Transverse colon (tissue), 4 donors: ENCODE data around the gene LRRC8D. TPM values are rescaled to one million over a fixed set of nuclear protein-coding genes. Genes with fewer than 3 reads are reported as not detected.

ENCODE experiments used
- DNase-seq: peaks from one replicate; pipeline ENCODE4 v3.0.0-alpha.2; 2019
- H3K27ac ChIP-seq, 4 donors: fragments of 200-600 bp; sonication (generic); 2 replicates each; pipeline ENCODE4 v1.5.1; 2016 to 2018; ENCODE audit warnings: inconsistent platforms in 4 of 4
- H3K27me3 ChIP-seq: fragments of 200-600 bp; sonication (generic); 2 replicates; pipeline ENCODE4 v1.5.1; 2017; ENCODE audit warnings: inconsistent platforms
- H3K36me3 ChIP-seq, 4 donors: fragments of 200-600 bp; sonication (generic); 2 replicates each; pipeline ENCODE4 v1.5.1; 2017 to 2019; ENCODE audit warnings: inconsistent platforms in 4 of 4
- H3K4me1 ChIP-seq, 4 donors: fragments of 200-600 bp; sonication (generic); 2 replicates each; pipeline ENCODE4 v1.5.1; 2017 to 2020; ENCODE audit warnings: inconsistent platforms in 4 of 4
- H3K4me3 ChIP-seq, 4 donors: fragments of 200-600 bp; sonication (generic); 1 replicate in 1 of 4; 2 replicates in 3 of 4; pipeline versions ENCODE4 v1.5.1 to v1.6.1; 2017 to 2019; ENCODE audit warnings: inconsistent platforms in 4 of 4
- H3K9me3 ChIP-seq, 2 donors: fragments of 200-600 bp; sonication (generic); 2 replicates each; pipeline ENCODE4 v1.5.1; 2017 to 2019; ENCODE audit warnings: inconsistent platforms in 2 of 2
- CTCF ChIP-seq, 5 experiments: fragments of 200-600 bp in 3 of 5; fragments of 450-650 bp in 2 of 5; sonication (generic) in 3 of 5; IDR thresholded peaks; 1 replicate in 2 of 5; 2 replicates in 3 of 5; pipeline ENCODE4 v1.5.1; 2016 to 2017; ENCODE audit warnings: antibody characterized with exemption in 5 of 5, inconsistent platforms in 3 of 5, mild to moderate bottlenecking in 2 of 5, moderate library complexity in 1 of 5
- EP300 ChIP-seq: sonication (generic); formaldehyde crosslinking; IDR thresholded peaks from one replicate; pipeline ENCODE4 v1.6.1; 2017; ENCODE audit warnings: antibody characterized with exemption, low read depth
- POLR2A ChIP-seq: fragments of 450-650 bp; IDR thresholded peaks from one replicate; pipeline ENCODE4 v1.6.1; 2016; ENCODE audit warnings: antibody characterized with exemption, mild to moderate bottlenecking, moderate library complexity
- POLR2AphosphoS5 ChIP-seq, 3 donors: sonication (generic); formaldehyde crosslinking; IDR thresholded peaks; one replicate each; pipeline ENCODE4 v1.6.1; 2016; ENCODE audit warnings: antibody characterized with exemption in 3 of 3
- WGBS, 2 donors: methylation state at CpG; one replicate each; pipeline ENCODE4 v1.1.5; 2018; ENCODE audit warnings: low coverage in 1 of 2; 5-methylcytosine and 5-hydroxymethylcytosine counted together
- in situ Hi-C, 4 donors: fragments of 200-750 bp; cut with MboI; loops; one replicate each; pipeline versions ENCODE4 v1.15.0 to v1.15.1; 2017; ENCODE audit warnings: low sequenced_read_pairs in 3 of 4, low pct_ligation_motif_present in 1 of 4, low pct_unique_long_range_greater_than_20kb in 1 of 4
- intact Hi-C: fragments of 100-400 bp; cut with DNase I; formaldehyde crosslinking; loops from one replicate; pipeline ENCODE4 v1.15.1; 2023; ENCODE audit warnings: low total_unique reads
- total RNA-seq, 4 donors: library from RNA; depleted of rRNA; stranded (reverse); fragments of >200 nt; gene quantifications; one replicate each; pipeline ENCODE4 v1.1.0, GENCODE V29; 2016

LRRC8D gene
- total RNA-seq, 4 donors from 2014 or later = 8.2 to 81.5 (median 52.4) TPM

GRCh38 chr1:89958851-89959654 is 138.2 kb downstream of the LRRC8D start:
- H3K27me3 ChIP-seq = no peaks in the 10 kb centered on the region
- H3K9me3 ChIP-seq = no peaks in the 10 kb centered on the region
- no peak overlapping the region for H3K27ac ChIP-seq
- H3K4me3 ChIP-seq = no peak overlapping the region
- DNase-seq = no peak
- in situ Hi-C loops (no loop called here), intact Hi-C loops (no loop called here)
- H3K36me3 ChIP-seq = no peaks in the 10 kb centered on the region
- 83 to 90% methylated on average over 5 to 7 of the region's 7 CpGs for WGBS, 2 donors
- peaks cover 0 to 13% (median 0%) of the 10 kb centered on the region in 4 donors for H3K4me1 ChIP-seq
- no peak for TF ChIP-seq CTCF (IDR thresholded peaks at IDR 0.05)
- no peak for TF ChIP-seq EP300
- TF ChIP-seq POLR2AphosphoS5 (IDR thresholded peaks at IDR 0.05) = no peak
- TF ChIP-seq POLR2A = no peak

GRCh38 chr1:89959719-89960118 is 138.9 kb downstream of the LRRC8D start:
- no peak for TF ChIP-seq EP300
- TF ChIP-seq CTCF (IDR thresholded peaks at IDR 0.05) = no peak
- TF ChIP-seq POLR2AphosphoS5 (IDR thresholded peaks at IDR 0.05) = no peak
- TF ChIP-seq POLR2A = no peak
- DNase-seq = no peak
- Histone ChIP-seq H3K27me3 (no peaks in the 10 kb centered on the region), H3K9me3 (no peaks in the 10 kb centered on the region), H3K4me1 (peaks cover 0 to 11% (median 0%) of the 10 kb centered on the region in 4 donors), H3K27ac (no peak overlapping the region), H3K36me3 (no peaks in the 10 kb centered on the region), H3K4me3 (no peak overlapping the region)
- intact Hi-C loops = no loop called here
- in situ Hi-C loops = no loop called here
- WGBS, 2 donors = 90 to 95% methylated on average over 2 of the region's 2 CpGs

- H3K36me3 ChIP-seq = no peaks in the 10 kb centered on the region
- no peak overlapping the region for H3K4me3 ChIP-seq
- WGBS, 2 donors = 28 to 44% methylated on average over 5 to 6 of the region's 6 CpGs
- H3K27me3 ChIP-seq = no peaks in the 10 kb centered on the region
- DNase-seq = no peak
- in situ Hi-C loops = no loop called here
- TF ChIP-seq POLR2A (no peak), POLR2AphosphoS5 (IDR thresholded peaks at IDR 0.05) (peak; percentile 43 to 77 (median 60)), EP300 (peak; percentile 34), CTCF (IDR thresholded peaks at IDR 0.05) (no peak)
- H3K4me1 ChIP-seq = peaks cover 0 to 6% (median 0%) of the 10 kb centered on the region in 4 donors
- intact Hi-C loops = no loop called here
- no peaks in the 10 kb centered on the region for H3K9me3 ChIP-seq
- no peak overlapping the region for H3K27ac ChIP-seq
Measured at GRCh38 chr1:89962024-89962741, 141.4 kb downstream of the LRRC8D start.

GRCh38 chr1:89962742-89963075 is 141.9 kb downstream of the LRRC8D start:
- in situ Hi-C loops (no loop called here), intact Hi-C loops (no loop called here)
- no peaks in the 10 kb centered on the region for H3K9me3 ChIP-seq
- no peak for TF ChIP-seq EP300
- no peak for TF ChIP-seq POLR2AphosphoS5 (IDR thresholded peaks at IDR 0.05)
- TF ChIP-seq CTCF (IDR thresholded peaks at IDR 0.05) = no peak
- TF ChIP-seq POLR2A = no peak
- H3K27ac ChIP-seq = no peak overlapping the region
- H3K4me1 ChIP-seq = peaks cover 0 to 5% (median 0%) of the 10 kb centered on the region in 4 donors
- no peaks in the 10 kb centered on the region for H3K27me3 ChIP-seq
- no peaks in the 10 kb centered on the region for H3K36me3 ChIP-seq
- DNase-seq = no peak
- H3K4me3 ChIP-seq = no peak overlapping the region
- WGBS, 2 donors = 82 to 87% methylated on average over 1 of the region's 1 CpG
